Liver (tissue), 9 donors: ENCODE measurements around the gene NRSN2. TPM values are rescaled to one million over a fixed set of nuclear protein-coding genes. Genes with fewer than 3 reads are reported as not detected.

ENCODE experiments used
- DNase-seq: peaks from one replicate; pipeline ENCODE4 v3.0.0-alpha.2; 2017; ENCODE audit warnings: low spot score
- H3K27ac ChIP-seq, 2 donors: one replicate each; pipeline ENCODE4 v1.7.0; 2013; ENCODE audit warnings: inconsistent platforms in 2 of 2, low read length in 2 of 2, control low read depth in 1 of 2, low read depth in 1 of 2, mild to moderate bottlenecking in 1 of 2
- H3K27me3 ChIP-seq, 4 donors: one replicate each; pipeline versions ENCODE4 v1.6.1 to v1.7.0; 2013; ENCODE audit warnings: low read length in 3 of 4, inconsistent platforms in 1 of 4, mild to moderate bottlenecking in 1 of 4, moderate library complexity in 1 of 4; ENCODE audit not compliant: control insufficient read depth in 4 of 4, insufficient read depth in 4 of 4
- H3K36me3 ChIP-seq, 4 donors: one replicate each; pipeline versions ENCODE4 v1.6.1 to v1.7.0; 2013; ENCODE audit warnings: low read length in 3 of 4, mild to moderate bottlenecking in 3 of 4, low read depth in 1 of 4, moderate library complexity in 1 of 4; ENCODE audit not compliant: control insufficient read depth in 4 of 4, insufficient read depth in 3 of 4
- H3K4me1 ChIP-seq, 4 donors: one replicate each; pipeline versions ENCODE4 v1.6.1 to v1.7.0; 2013; ENCODE audit warnings: low read length in 3 of 4, mild to moderate bottlenecking in 3 of 4, moderate library complexity in 1 of 4; ENCODE audit not compliant: control insufficient read depth in 4 of 4, insufficient read depth in 4 of 4
- H3K4me3 ChIP-seq, 3 donors: one replicate each; pipeline versions ENCODE4 v1.6.1 to v1.7.0; 2013; ENCODE audit warnings: low read length in 3 of 3, control low read depth in 1 of 3, low read depth in 1 of 3, mild to moderate bottlenecking in 1 of 3
- H3K9ac ChIP-seq, 2 donors: one replicate each; pipeline ENCODE4 v1.7.0; 2013; ENCODE audit warnings: low read length in 2 of 2, mild to moderate bottlenecking in 2 of 2, moderate library complexity in 2 of 2, control low read depth in 1 of 2, low read depth in 1 of 2
- H3K9me3 ChIP-seq, 4 donors: one replicate each; pipeline versions ENCODE4 v1.6.1 to v1.7.0; 2013; ENCODE audit warnings: low read length in 3 of 4; ENCODE audit not compliant: control insufficient read depth in 4 of 4
- FOXA1 ChIP-seq: IDR thresholded peaks from 2 replicates; pipeline ENCODE4 v1.6.1; 2016; ENCODE audit warnings: antibody characterized with exemption
- FOXA2 ChIP-seq: IDR thresholded peaks from 2 replicates; pipeline ENCODE4 v1.6.1; 2016; ENCODE audit warnings: antibody characterized with exemption
- GABPA ChIP-seq, 2 donors: IDR thresholded peaks in 1 of 2; conservative IDR thresholded peaks in 1 of 2; 2 replicates each; pipeline ENCODE4 v1.6.1; 2016; ENCODE audit warnings: antibody characterized with exemption in 2 of 2, mild to moderate bottlenecking in 1 of 2, moderate library complexity in 1 of 2
- HNF4A ChIP-seq, 2 donors: conservative IDR thresholded peaks; 2 replicates each; pipeline ENCODE4 v1.6.1; 2016; ENCODE audit warnings: antibody characterized with exemption in 2 of 2, mild to moderate bottlenecking in 2 of 2
- HNF4G ChIP-seq: IDR thresholded peaks from 2 replicates; pipeline ENCODE4 v1.6.1; 2016; ENCODE audit warnings: antibody characterized with exemption
- JUND ChIP-seq, 2 donors: IDR thresholded peaks; 2 replicates each; pipeline ENCODE4 v1.6.1; 2016; ENCODE audit warnings: antibody characterized with exemption in 2 of 2
- MAX ChIP-seq: IDR thresholded peaks from 2 replicates; pipeline ENCODE4 v1.6.1; 2016; ENCODE audit warnings: antibody characterized with exemption
- RAD21 ChIP-seq, 2 donors: IDR thresholded peaks; 2 replicates each; pipeline ENCODE4 v1.6.1; 2016; ENCODE audit warnings: antibody characterized with exemption in 2 of 2, mild to moderate bottlenecking in 2 of 2
- SP1 ChIP-seq: IDR thresholded peaks from 2 replicates; pipeline ENCODE4 v1.6.1; 2018; ENCODE audit warnings: antibody characterized with exemption, mild to moderate bottlenecking
- YY1 ChIP-seq: IDR thresholded peaks from 2 replicates; pipeline ENCODE4 v1.6.1; 2016; ENCODE audit warnings: antibody characterized with exemption, mild to moderate bottlenecking
- WGBS: extraction: QIAGEN DNeasy Blood & Tissue Kit; methylation state at CpG from one replicate; pipeline ENCODE4 v1.1.7; 2013; 5-methylcytosine and 5-hydroxymethylcytosine counted together
- polyA plus RNA-seq, 2 donors: library from polyadenylated mRNA; stranded (reverse) in 1 of 2; unstranded in 1 of 2; fragments of 200-250 nt in 1 of 2; fragments of >200 nt in 1 of 2; fragmentation: Nextera tagmentation in 1 of 2; extraction: Ambion mirVana in 1 of 2; gene quantifications; one replicate each; pipeline versions ENCODE4 v1.2.1 to v1.2.3, GENCODE V29; 2013 to 2015
- total RNA-seq, 2 donors: library from RNA; depleted of rRNA; stranded (reverse); fragments of >200 nt; gene quantifications; one replicate each; pipeline ENCODE4 v1.2.3, GENCODE V29; 2014
- TF ChIP-seq, protein P1 (sequence below): IDR thresholded peaks from 2 replicates; pipeline ENCODE4 v1.6.1; 2016; ENCODE audit warnings: antibody characterized with exemption, mild to moderate bottlenecking
- TF ChIP-seq, protein P2 (sequence below): IDR thresholded peaks from 2 replicates; pipeline ENCODE4 v1.6.1; 2016; ENCODE audit warnings: antibody characterized with exemption
- TF ChIP-seq, protein P3 (sequence below): fragments of 150-350 bp; IDR thresholded peaks from 2 replicates; pipeline ENCODE4 v1.5.1; 2017; ENCODE audit warnings: improper control_type of control experiment, low read depth, low read length; ENCODE audit not compliant: missing input control
- donor health status: healthy.
- donor health status: healthy.
- donor health status: healthy.
- donor health status: healthy.
- donor health status: healthy.

NRSN2 gene
- total and polyA plus RNA-seq, 4 donors: 1.9 to 12.0 (median 4.7) TPM

GRCh38 chr20:396252-396618, 49.3 kb downstream of the NRSN2 start:
- H3K9me3 ChIP-seq: no peaks in the 10 kb centered on the region
- H3K4me1 ChIP-seq: peaks cover 11 to 30% (median 16%) of the 10 kb centered on the region in 4 donors
- H3K36me3 ChIP-seq: peaks cover 0 to 20% (median 15%) of the 10 kb centered on the region in 4 donors
- WGBS: 96% methylated on average over 24 of the region's 24 CpGs
- H3K27ac ChIP-seq: peak overlapping the region; percentile 88 to 90
- TF ChIP-seq SP1: no peak
- TF ChIP-seq, protein P1, sequence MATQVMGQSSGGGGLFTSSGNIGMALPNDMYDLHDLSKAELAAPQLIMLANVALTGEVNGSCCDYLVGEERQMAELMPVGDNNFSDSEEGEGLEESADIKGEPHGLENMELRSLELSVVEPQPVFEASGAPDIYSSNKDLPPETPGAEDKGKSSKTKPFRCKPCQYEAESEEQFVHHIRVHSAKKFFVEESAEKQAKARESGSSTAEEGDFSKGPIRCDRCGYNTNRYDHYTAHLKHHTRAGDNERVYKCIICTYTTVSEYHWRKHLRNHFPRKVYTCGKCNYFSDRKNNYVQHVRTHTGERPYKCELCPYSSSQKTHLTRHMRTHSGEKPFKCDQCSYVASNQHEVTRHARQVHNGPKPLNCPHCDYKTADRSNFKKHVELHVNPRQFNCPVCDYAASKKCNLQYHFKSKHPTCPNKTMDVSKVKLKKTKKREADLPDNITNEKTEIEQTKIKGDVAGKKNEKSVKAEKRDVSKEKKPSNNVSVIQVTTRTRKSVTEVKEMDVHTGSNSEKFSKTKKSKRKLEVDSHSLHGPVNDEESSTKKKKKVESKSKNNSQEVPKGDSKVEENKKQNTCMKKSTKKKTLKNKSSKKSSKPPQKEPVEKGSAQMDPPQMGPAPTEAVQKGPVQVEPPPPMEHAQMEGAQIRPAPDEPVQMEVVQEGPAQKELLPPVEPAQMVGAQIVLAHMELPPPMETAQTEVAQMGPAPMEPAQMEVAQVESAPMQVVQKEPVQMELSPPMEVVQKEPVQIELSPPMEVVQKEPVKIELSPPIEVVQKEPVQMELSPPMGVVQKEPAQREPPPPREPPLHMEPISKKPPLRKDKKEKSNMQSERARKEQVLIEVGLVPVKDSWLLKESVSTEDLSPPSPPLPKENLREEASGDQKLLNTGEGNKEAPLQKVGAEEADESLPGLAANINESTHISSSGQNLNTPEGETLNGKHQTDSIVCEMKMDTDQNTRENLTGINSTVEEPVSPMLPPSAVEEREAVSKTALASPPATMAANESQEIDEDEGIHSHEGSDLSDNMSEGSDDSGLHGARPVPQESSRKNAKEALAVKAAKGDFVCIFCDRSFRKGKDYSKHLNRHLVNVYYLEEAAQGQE: no peak
- TF ChIP-seq MAX: no peak
- TF ChIP-seq, protein P2, sequence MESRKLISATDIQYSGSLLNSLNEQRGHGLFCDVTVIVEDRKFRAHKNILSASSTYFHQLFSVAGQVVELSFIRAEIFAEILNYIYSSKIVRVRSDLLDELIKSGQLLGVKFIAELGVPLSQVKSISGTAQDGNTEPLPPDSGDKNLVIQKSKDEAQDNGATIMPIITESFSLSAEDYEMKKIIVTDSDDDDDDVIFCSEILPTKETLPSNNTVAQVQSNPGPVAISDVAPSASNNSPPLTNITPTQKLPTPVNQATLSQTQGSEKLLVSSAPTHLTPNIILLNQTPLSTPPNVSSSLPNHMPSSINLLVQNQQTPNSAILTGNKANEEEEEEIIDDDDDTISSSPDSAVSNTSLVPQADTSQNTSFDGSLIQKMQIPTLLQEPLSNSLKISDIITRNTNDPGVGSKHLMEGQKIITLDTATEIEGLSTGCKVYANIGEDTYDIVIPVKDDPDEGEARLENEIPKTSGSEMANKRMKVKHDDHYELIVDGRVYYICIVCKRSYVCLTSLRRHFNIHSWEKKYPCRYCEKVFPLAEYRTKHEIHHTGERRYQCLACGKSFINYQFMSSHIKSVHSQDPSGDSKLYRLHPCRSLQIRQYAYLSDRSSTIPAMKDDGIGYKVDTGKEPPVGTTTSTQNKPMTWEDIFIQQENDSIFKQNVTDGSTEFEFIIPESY: no peak
- no peak for TF ChIP-seq FOXA1
- TF ChIP-seq, protein P3, sequence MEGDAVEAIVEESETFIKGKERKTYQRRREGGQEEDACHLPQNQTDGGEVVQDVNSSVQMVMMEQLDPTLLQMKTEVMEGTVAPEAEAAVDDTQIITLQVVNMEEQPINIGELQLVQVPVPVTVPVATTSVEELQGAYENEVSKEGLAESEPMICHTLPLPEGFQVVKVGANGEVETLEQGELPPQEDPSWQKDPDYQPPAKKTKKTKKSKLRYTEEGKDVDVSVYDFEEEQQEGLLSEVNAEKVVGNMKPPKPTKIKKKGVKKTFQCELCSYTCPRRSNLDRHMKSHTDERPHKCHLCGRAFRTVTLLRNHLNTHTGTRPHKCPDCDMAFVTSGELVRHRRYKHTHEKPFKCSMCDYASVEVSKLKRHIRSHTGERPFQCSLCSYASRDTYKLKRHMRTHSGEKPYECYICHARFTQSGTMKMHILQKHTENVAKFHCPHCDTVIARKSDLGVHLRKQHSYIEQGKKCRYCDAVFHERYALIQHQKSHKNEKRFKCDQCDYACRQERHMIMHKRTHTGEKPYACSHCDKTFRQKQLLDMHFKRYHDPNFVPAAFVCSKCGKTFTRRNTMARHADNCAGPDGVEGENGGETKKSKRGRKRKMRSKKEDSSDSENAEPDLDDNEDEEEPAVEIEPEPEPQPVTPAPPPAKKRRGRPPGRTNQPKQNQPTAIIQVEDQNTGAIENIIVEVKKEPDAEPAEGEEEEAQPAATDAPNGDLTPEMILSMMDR: no peak
- TF ChIP-seq YY1: no peak
- no peaks in the 10 kb centered on the region for H3K27me3 ChIP-seq
- no peak overlapping the region for H3K4me3 ChIP-seq
- peak overlapping the region; percentile 13 to 72 for H3K9ac ChIP-seq
- no peak for DNase-seq

- Histone ChIP-seq H3K36me3 (peaks cover 0 to 19% (median 14%) of the 10 kb centered on the region in 4 donors), H3K27ac (peak overlapping the region; percentile 88 to 90), H3K4me3 (no peak overlapping the region), H3K9ac (peak overlapping the region; percentile 13 to 81), H3K27me3 (no peaks in the 10 kb centered on the region), H3K9me3 (no peaks in the 10 kb centered on the region), H3K4me1 (peaks cover 11 to 28% (median 16%) of the 10 kb centered on the region in 4 donors)
- DNase-seq: no peak
- WGBS: 58% methylated on average over 4 of the region's 4 CpGs
- TF ChIP-seq, protein P2: peak; percentile 97
- peak; percentile 100 for TF ChIP-seq JUND (IDR thresholded peaks at IDR 0.05)
- TF ChIP-seq RAD21 (IDR thresholded peaks at IDR 0.05): peak; percentile 68 to 76
- TF ChIP-seq FOXA2: peak; percentile 93
- TF ChIP-seq, protein P3: no peak
- TF ChIP-seq YY1: peak; percentile 88
- peak; percentile 77 for TF ChIP-seq HNF4G
- TF ChIP-seq, protein P1: peak; percentile 92
- TF ChIP-seq FOXA1: peak; percentile 89
- TF ChIP-seq HNF4A (conservative IDR thresholded peaks at IDR 0.05): peak; percentile 97 to 99
- peak in 1 of 2 donors; percentile 61 for TF ChIP-seq GABPA (IDR thresholded peaks at IDR 0.05 in 1 of 2, conservative IDR thresholded peaks at IDR 0.05 in 1 of 2)
Measured at GRCh38 chr20:396619-397431, 49.9 kb downstream of the NRSN2 start.
